ENCODE measurements around the gene TIMMDC1.
"Not testable (repeated sequence)": the region's sequence is repeated elsewhere in the genome, so short reads cannot be mapped to it uniquely, and the experiment has no call there.

The TIMMDC1 gene

GRCh38 chr3:119557877-119558269 lies 59.5 kb downstream of the TIMMDC1 start:
- no peak for DNase-seq

GRCh38 chr3:119558626-119559317 lies 60.4 kb downstream of the TIMMDC1 start:
- no peak for DNase-seq

GRCh38 chr3:119559441-119559963 lies 61.2 kb downstream of the TIMMDC1 start, which contains the start of gene CD80:
TSS of gene CD80 (minus strand) at chr3:119559614. CDS start at chr3:119557728, 1,886 bp downstream.
- peak; percentile 57 for DNase-seq

GRCh38 chr3:119560160-119560559 lies 61.8 kb downstream of the TIMMDC1 start:
- DNase-seq, result no peak

- DNase-seq, result no peak
These were observed 64.1 kb downstream of the TIMMDC1 start for GRCh38 chr3:119562307-119562961.

- not testable (repeated sequence) for DNase-seq
These were observed 65.0 kb downstream of the TIMMDC1 start for GRCh38 chr3:119563334-119563733.

GRCh38 chr3:119569156-119569555 lies 70.8 kb downstream of the TIMMDC1 start:
- DNase-seq, result no peak

- no peak for DNase-seq
These were observed 71.9 kb downstream of the TIMMDC1 start for GRCh38 chr3:119570229-119570628.

- no peak for DNase-seq
These were observed 72.9 kb downstream of the TIMMDC1 start for GRCh38 chr3:119571230-119571629.

GRCh38 chr3:119571688-119572087 lies 73.3 kb downstream of the TIMMDC1 start:
- no peak for DNase-seq

Data from SIG-M5 (cell line).